Peyer's patch (tissue), 4 donors: ENCODE data around the gene PALLD.

Experiments
- POLR2A ChIP-seq, 2 donors: fragments of 450-650 bp; IDR thresholded peaks; one replicate each; pipeline ENCODE4 v1.5.1; 2017; ENCODE audit warnings: antibody characterized with exemption in 2 of 2, mild to moderate bottlenecking in 2 of 2, moderate library complexity in 2 of 2
- TF ChIP-seq, protein P1 (sequence below), 6 experiments: fragments of 450-650 bp in 4 of 6; fragments of 200-600 bp in 2 of 6; sonication (generic) in 1 of 6; IDR thresholded peaks; one replicate each; pipeline ENCODE4 v1.5.1; 2017 to 2019; ENCODE audit warnings: antibody characterized with exemption in 6 of 6, mild to moderate bottlenecking in 3 of 6, moderate library complexity in 1 of 6

DNA sequence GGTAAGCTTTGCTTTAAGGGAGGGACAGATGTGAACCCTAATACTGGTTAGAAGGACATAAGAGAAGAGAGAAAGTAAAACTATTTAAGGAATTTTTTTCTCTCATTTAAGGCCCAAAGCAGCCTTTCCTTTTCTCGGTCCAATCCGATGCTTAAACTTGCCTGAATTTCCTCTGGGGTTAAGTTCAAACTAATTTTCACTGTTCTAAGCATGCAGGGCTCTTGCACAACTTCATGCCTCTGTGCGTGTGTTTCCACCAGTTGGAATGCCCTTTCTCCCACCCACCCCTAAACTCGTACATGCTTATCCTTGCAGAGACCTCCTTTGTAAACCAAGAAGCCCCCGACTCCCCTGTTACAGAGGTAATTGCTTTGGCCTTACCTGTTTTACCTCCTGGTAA, 308.5 kb downstream of the PALLD start:
- TF ChIP-seq, protein P1, sequence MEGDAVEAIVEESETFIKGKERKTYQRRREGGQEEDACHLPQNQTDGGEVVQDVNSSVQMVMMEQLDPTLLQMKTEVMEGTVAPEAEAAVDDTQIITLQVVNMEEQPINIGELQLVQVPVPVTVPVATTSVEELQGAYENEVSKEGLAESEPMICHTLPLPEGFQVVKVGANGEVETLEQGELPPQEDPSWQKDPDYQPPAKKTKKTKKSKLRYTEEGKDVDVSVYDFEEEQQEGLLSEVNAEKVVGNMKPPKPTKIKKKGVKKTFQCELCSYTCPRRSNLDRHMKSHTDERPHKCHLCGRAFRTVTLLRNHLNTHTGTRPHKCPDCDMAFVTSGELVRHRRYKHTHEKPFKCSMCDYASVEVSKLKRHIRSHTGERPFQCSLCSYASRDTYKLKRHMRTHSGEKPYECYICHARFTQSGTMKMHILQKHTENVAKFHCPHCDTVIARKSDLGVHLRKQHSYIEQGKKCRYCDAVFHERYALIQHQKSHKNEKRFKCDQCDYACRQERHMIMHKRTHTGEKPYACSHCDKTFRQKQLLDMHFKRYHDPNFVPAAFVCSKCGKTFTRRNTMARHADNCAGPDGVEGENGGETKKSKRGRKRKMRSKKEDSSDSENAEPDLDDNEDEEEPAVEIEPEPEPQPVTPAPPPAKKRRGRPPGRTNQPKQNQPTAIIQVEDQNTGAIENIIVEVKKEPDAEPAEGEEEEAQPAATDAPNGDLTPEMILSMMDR (IDR thresholded peaks at IDR 0.05), result no peak
- no peak for TF ChIP-seq POLR2A (IDR thresholded peaks at IDR 0.05)
